Measurements from ENCODE around the gene TOMM5.

The TOMM5 gene

GRCh38 chr9:37540634-37541033, 51.8 kb downstream of the TOMM5 start:
- Mint-ChIP-seq H3K9me3 (no peaks in the 10 kb centered on the region), H3K27ac (no peak overlapping the region), H3K4me1 (ENCODE audit: low read depth) (no peaks in the 10 kb centered on the region), H3K36me3 (ENCODE audit: low read depth) (no peaks in the 10 kb centered on the region), H3K4me3 (no peak overlapping the region), H3K27me3 (ENCODE audit: low read depth) (no peaks in the 10 kb centered on the region)
- DNase-seq (ENCODE audit: low spot score): no peak

DNA sequence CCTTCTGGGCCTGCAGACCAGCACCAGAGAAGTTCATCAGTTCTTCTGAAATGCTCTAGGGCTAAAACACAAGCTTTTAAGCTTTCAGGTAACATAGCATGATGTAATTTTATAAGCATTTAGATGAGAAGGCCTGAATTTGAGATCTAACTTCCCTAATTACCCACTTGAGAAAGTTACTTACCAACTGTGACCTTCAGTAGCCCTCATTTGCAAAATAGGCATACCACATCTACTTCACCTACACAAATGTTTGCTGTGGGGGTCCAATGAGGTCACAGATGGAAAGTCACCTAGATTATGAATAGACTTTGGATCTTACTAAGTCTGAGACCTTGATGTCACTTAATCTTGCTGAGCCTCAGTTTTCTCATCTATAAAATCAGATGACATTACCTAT, 52.8 kb downstream of the TOMM5 start:
- no peak overlapping the region for H3K4me3 Mint-ChIP-seq
- DNase-seq (ENCODE audit: low spot score): no peak
- H3K36me3 Mint-ChIP-seq (ENCODE audit: low read depth): no peaks in the 10 kb centered on the region
- H3K9me3 Mint-ChIP-seq: no peaks in the 10 kb centered on the region
- no peaks in the 10 kb centered on the region for H3K4me1 Mint-ChIP-seq (ENCODE audit: low read depth)
- no peak overlapping the region for H3K27ac Mint-ChIP-seq
- no peaks in the 10 kb centered on the region for H3K27me3 Mint-ChIP-seq (ENCODE audit: low read depth)

Data from T-helper 2 cell treated with Interferon-gamma antibody and Interleukin-4, amounts not matched to agents 5 μg/mL and 100 μg/mL, for 36 hours (primary cell).